CD4-positive, alpha-beta memory T cell (primary cell): ENCODE results near the gene MUC4. TPM values are rescaled to one million over a fixed set of nuclear protein-coding genes. Genes with fewer than 3 reads are reported as not detected.
"Not testable (repeated sequence)": the region's sequence is repeated elsewhere in the genome, so short reads cannot be mapped to it uniquely, and the experiment has no call there.

Source experiments
- CTCF ChIA-PET: fragments of 350-600 bp; sonication (Branson Sonifier 250); formaldehyde crosslinking; loops from one replicate; lab custom pipeline; 2021; ENCODE audit warnings: inconsistent platforms; ENCODE audit not compliant: partially characterized antibody; lab: Charles Lee
- POLR2A ChIA-PET: fragments of 350-600 bp; sonication (Branson Sonifier 250); formaldehyde crosslinking; loops from one replicate; lab custom pipeline; 2021; ENCODE audit not compliant: partially characterized antibody; lab: Charles Lee
- DNase-seq, 5 donors: peaks; one replicate each; pipeline versions ENCODE4 v3.0.0 to v3.0.0-alpha.2; 2020 to 2022; ENCODE audit warnings: mixed read lengths in 1 of 5
- H3K27ac ChIP-seq: one replicate; pipeline ENCODE4 v1.7.0; 2013; ENCODE audit warnings: low read depth, low read length
- H3K27me3 ChIP-seq: 2 replicates; pipeline ENCODE4 v1.7.0; 2013; ENCODE audit warnings: mild to moderate bottlenecking, low read length, moderate library complexity; ENCODE audit not compliant: insufficient read depth
- H3K36me3 ChIP-seq: 2 replicates; pipeline ENCODE4 v1.7.0; 2013; ENCODE audit warnings: mild to moderate bottlenecking, low read length, moderate library complexity; ENCODE audit not compliant: insufficient read depth
- H3K4me1 ChIP-seq: 2 replicates; pipeline ENCODE4 v1.7.0; 2013; ENCODE audit warnings: mild to moderate bottlenecking, low read length, moderate library complexity; ENCODE audit not compliant: insufficient read depth
- H3K4me3 ChIP-seq, 2 donors: one replicate each; pipeline ENCODE4 v1.7.0; 2013; ENCODE audit warnings: low read length in 2 of 2, mild to moderate bottlenecking in 1 of 2
- H3K9me3 ChIP-seq, 2 donors: one replicate each; pipeline ENCODE4 v1.7.0; 2013; ENCODE audit warnings: low read length in 2 of 2, control low read depth in 1 of 2; ENCODE audit not compliant: control insufficient read depth in 1 of 2
- H3K27ac Mint-ChIP-seq, 7 donors: one replicate each; pipeline ENCODE4 v1.8.0; 2020 to 2021; ENCODE audit warnings: mixed read lengths in 7 of 7, mild to moderate bottlenecking in 6 of 7, inconsistent platforms in 3 of 7, moderate library complexity in 3 of 7
- H3K27me3 Mint-ChIP-seq, 2 donors: one replicate each; pipeline ENCODE4 v1.8.0; 2020 to 2021; ENCODE audit warnings: mixed read lengths in 2 of 2
- H3K36me3 Mint-ChIP-seq, 2 donors: one replicate each; pipeline ENCODE4 v1.8.0; 2020 to 2021; ENCODE audit warnings: mixed read lengths in 2 of 2, inconsistent platforms in 1 of 2, mild to moderate bottlenecking in 1 of 2
- H3K4me1 Mint-ChIP-seq, 4 donors: one replicate each; pipeline ENCODE4 v1.8.0; 2020 to 2021; ENCODE audit warnings: mixed read lengths in 4 of 4, mild to moderate bottlenecking in 1 of 4
- H3K4me3 Mint-ChIP-seq, 8 donors: one replicate each; pipeline ENCODE4 v1.8.0; 2020 to 2021; ENCODE audit warnings: mixed read lengths in 8 of 8, mild to moderate bottlenecking in 7 of 8, moderate library complexity in 6 of 8, inconsistent platforms in 3 of 8
- H3K9me3 Mint-ChIP-seq, 8 donors: one replicate each; pipeline ENCODE4 v1.8.0; 2020 to 2021; ENCODE audit warnings: mixed read lengths in 8 of 8, mild to moderate bottlenecking in 5 of 8, inconsistent platforms in 3 of 8, moderate library complexity in 1 of 8
- intact Hi-C: fragments of 100-400 bp; cut with micrococcal nuclease; formaldehyde crosslinking; loops from one replicate; pipeline ENCODE4 v1.15.1; 2023
- polyA plus RNA-seq, 2 donors: library from polyadenylated mRNA; unstranded; fragments of 300-500 nt; fragmentation: Illumina TruSeq; gene quantifications; one replicate each; pipeline ENCODE4 v1.2.3, GENCODE V29; 2021
- total RNA-seq, 2 experiments: library from RNA; stranded (reverse); gene quantifications; one replicate each; pipeline ENCODE4 v1.2.3, GENCODE V29; 2021

MUC4 gene
- total and polyA plus RNA-seq, 4 experiments from 2014 or later: not detected

GRCh38 chr3:195824425-195825190, 12.9 kb upstream of the MUC4 start:
- POLR2A ChIA-PET, H3K27ac Mint-ChIP-seq, H3K9me3 Mint-ChIP-seq, H3K27me3 Mint-ChIP-seq, H3K4me3 Mint-ChIP-seq, CTCF ChIA-PET, intact Hi-C loops, H3K4me1 Mint-ChIP-seq, H3K9me3 ChIP-seq, H3K27me3 ChIP-seq, H3K36me3 Mint-ChIP-seq, H3K4me3 ChIP-seq, H3K36me3 ChIP-seq, H3K27ac ChIP-seq, H3K4me1 ChIP-seq, DNase-seq: not testable (repeated sequence)

GRCh38 chr3:195823999-195824398, 12.3 kb upstream of the MUC4 start:
- H3K4me3 Mint-ChIP-seq: no peak overlapping the region

GRCh38 chr3:195823280-195823679, 11.6 kb upstream of the MUC4 start:
- ChIA-PET POLR2A (no interaction called here), CTCF (no interaction called here)
- H3K4me3 Mint-ChIP-seq: no peak overlapping the region
- H3K36me3 ChIP-seq: no peaks in the 10 kb centered on the region
- no peaks in the 10 kb centered on the region for H3K27me3 ChIP-seq
- no peak overlapping the region for H3K27ac ChIP-seq
- intact Hi-C loops: no loop called here
- H3K27me3 Mint-ChIP-seq: peaks cover 1 to 4% of the 10 kb centered on the region in 2 donors
- H3K36me3 Mint-ChIP-seq: no peaks in the 10 kb centered on the region
- no peak overlapping the region for H3K4me3 ChIP-seq
- H3K4me1 Mint-ChIP-seq: no peaks in the 10 kb centered on the region
- no peaks in the 10 kb centered on the region for H3K4me1 ChIP-seq
- H3K9me3 ChIP-seq: no peaks in the 10 kb centered on the region
- no peaks in the 10 kb centered on the region for H3K9me3 Mint-ChIP-seq
- DNase-seq: no peak
- H3K27ac Mint-ChIP-seq: peak overlapping the region in 1 of 7 donors; percentile 46

More at GRCh38 chr3:195823999-195824398, 12.3 kb upstream of the MUC4 start:
- Histone ChIP-seq H3K27me3 (no peaks in the 10 kb centered on the region), H3K4me1 (no peaks in the 10 kb centered on the region), H3K27ac (no peak overlapping the region), H3K9me3 (no peaks in the 10 kb centered on the region), H3K4me3 (no peak overlapping the region), H3K36me3 (no peaks in the 10 kb centered on the region)
- Mint-ChIP-seq H3K27me3 (peaks cover 1 to 4% of the 10 kb centered on the region in 2 donors), H3K27ac (no peak overlapping the region), H3K4me1 (no peaks in the 10 kb centered on the region), H3K9me3 (no peaks in the 10 kb centered on the region), H3K36me3 (no peaks in the 10 kb centered on the region)
- ChIA-PET POLR2A (no interaction called here), CTCF (no interaction called here)
- no peak for DNase-seq
- intact Hi-C loops: no loop called here

- no peak for DNase-seq
- Mint-ChIP-seq H3K9me3 (no peaks in the 10 kb centered on the region), H3K27ac (peak overlapping the region in 1 of 7 donors; percentile 32), H3K4me3 (no peak overlapping the region), H3K27me3 (peaks cover 1 to 4% of the 10 kb centered on the region in 2 donors), H3K36me3 (no peaks in the 10 kb centered on the region), H3K4me1 (no peaks in the 10 kb centered on the region)
- intact Hi-C loops: no loop called here
- Histone ChIP-seq H3K4me3 (no peak overlapping the region), H3K36me3 (no peaks in the 10 kb centered on the region), H3K27me3 (no peaks in the 10 kb centered on the region), H3K4me1 (no peaks in the 10 kb centered on the region), H3K9me3 (no peaks in the 10 kb centered on the region), H3K27ac (no peak overlapping the region)
- ChIA-PET POLR2A (no interaction called here), CTCF (no interaction called here)
These were observed 10.5 kb upstream of the MUC4 start for GRCh38 chr3:195822131-195822696.

- no peaks in the 10 kb centered on the region for H3K4me1 Mint-ChIP-seq
- H3K9me3 Mint-ChIP-seq: no peaks in the 10 kb centered on the region
- ChIA-PET CTCF (no interaction called here), POLR2A (no interaction called here)
- Histone ChIP-seq H3K27ac (no peak overlapping the region), H3K36me3 (no peaks in the 10 kb centered on the region), H3K27me3 (no peaks in the 10 kb centered on the region), H3K4me1 (no peaks in the 10 kb centered on the region), H3K9me3 (no peaks in the 10 kb centered on the region), H3K4me3 (no peak overlapping the region)
- peak overlapping the region in 1 of 7 donors; percentile 32 for H3K27ac Mint-ChIP-seq
- H3K27me3 Mint-ChIP-seq: peaks cover under 1 to 4% of the 10 kb centered on the region in 2 donors
- intact Hi-C loops: no loop called here
- H3K4me3 Mint-ChIP-seq: no peak overlapping the region
- DNase-seq: no peak
- H3K36me3 Mint-ChIP-seq: no peaks in the 10 kb centered on the region
These were observed 9.8 kb upstream of the MUC4 start for GRCh38 chr3:195821403-195822130.

GRCh38 chr3:195820901-195821300, 9.2 kb upstream of the MUC4 start:
- H3K4me3 Mint-ChIP-seq: no peak overlapping the region
- ChIA-PET POLR2A (no interaction called here), CTCF (no interaction called here)
- no peaks in the 10 kb centered on the region for H3K9me3 Mint-ChIP-seq
- H3K4me1 ChIP-seq: no peaks in the 10 kb centered on the region
- H3K36me3 ChIP-seq: no peaks in the 10 kb centered on the region
- peaks cover 0 to 4% of the 10 kb centered on the region in 2 donors for H3K27me3 Mint-ChIP-seq
- no peak overlapping the region for H3K4me3 ChIP-seq
- no peak overlapping the region for H3K27ac Mint-ChIP-seq
- intact Hi-C loops: no loop called here
- H3K4me1 Mint-ChIP-seq: no peaks in the 10 kb centered on the region
- H3K27ac ChIP-seq: no peak overlapping the region
- no peaks in the 10 kb centered on the region for H3K36me3 Mint-ChIP-seq
- no peaks in the 10 kb centered on the region for H3K9me3 ChIP-seq
- H3K27me3 ChIP-seq: no peaks in the 10 kb centered on the region
- DNase-seq: no peak

GRCh38 chr3:195820186-195820585, 8.5 kb upstream of the MUC4 start:
- POLR2A ChIA-PET: no interaction called here
- Histone ChIP-seq H3K4me3 (no peak overlapping the region), H3K36me3 (no peaks in the 10 kb centered on the region), H3K27ac (no peak overlapping the region), H3K4me1 (no peaks in the 10 kb centered on the region), H3K27me3 (no peaks in the 10 kb centered on the region), H3K9me3 (no peaks in the 10 kb centered on the region)
- intact Hi-C loops: no loop called here
- Mint-ChIP-seq H3K27ac (no peak overlapping the region), H3K4me1 (no peaks in the 10 kb centered on the region), H3K36me3 (no peaks in the 10 kb centered on the region), H3K9me3 (no peaks in the 10 kb centered on the region), H3K27me3 (peaks cover 0 to 4% of the 10 kb centered on the region in 2 donors), H3K4me3 (no peak overlapping the region)
- CTCF ChIA-PET: interaction anchor here (1.1 kb wide), 1 partner anchor 31 kb away, joined by 4 read pairs; no protein-coding TSS in a partner anchor
- DNase-seq: no peak
